NCI-H2196 (cell line): ENCODE measurements around the gene SLC47A2.

Source experiments
- DNase-seq: peaks from one replicate; lab custom pipeline; 2025; ENCODE audit not compliant: unreplicated experiment; lab: John Stamatoyannopoulos, UW

SLC47A2 gene

DNA sequence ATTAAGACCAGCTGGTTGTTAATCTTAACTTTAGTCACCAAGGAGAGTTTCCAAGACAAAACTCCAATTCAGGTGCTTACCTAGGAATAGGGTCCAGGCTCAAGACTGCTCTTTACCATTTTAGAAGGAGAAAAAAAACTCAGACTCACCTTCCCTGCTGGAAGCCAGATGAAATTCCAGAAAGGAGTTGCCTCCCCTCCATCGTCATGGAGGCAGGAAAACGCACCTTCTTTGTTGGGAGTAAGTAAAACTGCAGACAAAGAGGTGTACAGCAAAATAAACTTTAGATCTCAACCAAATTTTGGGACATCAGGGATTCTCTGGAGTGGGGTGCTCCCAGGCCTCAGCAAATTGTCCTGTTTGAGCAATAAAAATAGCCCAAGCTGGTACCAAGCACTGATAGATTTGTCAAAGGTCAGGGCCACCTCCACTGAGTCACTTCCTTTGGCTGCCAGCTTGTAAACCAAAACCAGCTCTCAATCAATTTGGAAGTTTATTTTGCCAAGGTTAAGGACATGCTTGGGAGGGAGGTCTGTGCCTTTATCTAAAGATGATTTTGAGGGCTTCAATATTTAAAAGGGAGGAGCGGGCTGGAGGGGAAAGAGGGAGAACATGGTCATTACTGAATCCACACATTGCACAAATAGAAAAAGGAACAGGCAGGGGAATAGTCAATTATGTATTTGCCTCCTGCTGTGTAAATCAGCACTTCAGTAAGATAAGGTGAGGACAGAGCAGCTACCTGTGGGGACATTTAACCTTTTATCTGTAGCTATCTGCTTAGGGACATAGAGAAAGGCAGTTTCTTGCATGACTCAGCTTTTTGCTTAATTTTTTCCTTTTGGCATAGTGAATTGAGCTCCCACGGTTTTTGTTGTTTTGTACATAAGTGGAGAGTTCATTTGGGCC lies 69.3 kb downstream of the SLC47A2 start:
- no peak for DNase-seq

DNA sequence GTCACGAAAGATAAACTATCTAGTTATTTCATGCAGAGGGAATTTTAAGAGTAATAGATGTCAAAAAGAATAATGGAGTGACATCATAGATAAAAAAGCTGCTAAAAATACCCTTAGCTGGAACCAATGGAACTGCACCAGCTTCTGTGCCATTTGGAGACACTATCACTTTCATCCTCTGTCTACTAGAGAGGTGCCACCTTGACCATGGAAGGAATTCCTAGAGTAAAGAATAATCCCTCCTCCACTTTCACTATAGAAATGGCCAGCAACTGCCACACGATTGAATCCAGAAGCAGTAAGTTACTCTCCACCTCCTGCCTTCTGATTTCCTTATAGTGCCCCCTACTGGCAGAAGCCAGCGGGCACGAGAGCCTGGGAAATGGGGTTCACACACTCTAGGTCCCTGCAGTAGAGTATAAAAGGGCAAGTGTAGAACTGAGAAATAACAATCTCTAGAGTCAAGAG lies 70.6 kb downstream of the SLC47A2 start:
- no peak for DNase-seq

DNA sequence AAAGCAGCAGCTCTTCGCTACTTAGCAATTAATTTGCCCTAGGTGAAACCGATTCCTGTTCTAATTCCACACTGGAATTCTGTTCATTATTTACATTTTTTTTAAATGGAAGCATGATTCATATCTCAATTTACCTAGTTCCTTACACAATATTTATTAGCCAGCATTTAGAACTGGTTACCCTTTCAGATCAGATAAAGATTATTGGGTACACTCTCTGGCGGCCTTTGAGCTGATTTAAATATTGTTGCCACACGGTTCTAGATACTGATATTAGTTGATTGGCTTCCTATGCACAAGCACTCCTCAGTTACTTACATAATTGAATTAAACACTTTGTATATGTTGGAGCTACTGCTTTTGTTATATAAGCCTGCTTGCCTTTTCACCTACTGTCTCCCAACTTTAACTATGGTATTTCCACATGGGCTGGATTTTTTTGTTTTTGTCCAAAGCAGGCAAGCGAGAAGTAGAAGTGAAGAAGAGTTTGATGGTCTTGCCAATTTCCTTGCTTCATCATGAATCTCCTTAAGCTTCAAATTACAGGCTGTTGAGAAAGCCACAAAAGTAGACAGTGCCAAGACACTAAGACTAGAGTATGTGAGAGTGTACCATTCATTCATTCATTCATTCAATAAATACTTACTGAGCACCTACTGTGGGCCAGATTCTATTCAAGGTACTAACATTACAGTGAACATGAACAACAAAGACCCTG lies 71.7 kb downstream of the SLC47A2 start:
- no peak for DNase-seq

DNA sequence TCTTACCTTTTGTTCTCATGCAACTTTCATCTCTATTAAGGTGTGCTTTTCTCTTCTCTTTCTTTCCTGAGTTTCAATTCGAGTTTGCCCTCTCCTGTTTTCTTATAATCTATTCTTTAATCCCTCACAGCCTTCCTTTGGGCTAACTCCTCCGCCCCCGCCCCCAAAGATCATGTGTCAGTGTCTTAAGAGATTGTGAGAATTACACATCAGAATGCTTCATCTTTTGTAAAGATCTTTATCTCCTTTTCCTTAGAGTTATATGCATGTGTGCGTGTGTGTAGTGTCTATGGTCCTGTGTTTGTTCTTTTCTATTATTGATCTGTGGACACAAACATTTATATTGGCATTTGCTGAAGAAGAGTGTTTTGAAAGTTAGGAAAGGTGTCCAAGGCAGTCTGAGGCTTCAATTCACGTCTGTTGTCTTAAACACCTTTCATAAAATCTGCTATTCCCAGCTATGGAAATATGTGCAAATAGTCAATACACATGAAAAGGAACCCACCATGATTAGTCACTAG lies 74.0 kb downstream of the SLC47A2 start:
- DNase-seq: no peak

DNA sequence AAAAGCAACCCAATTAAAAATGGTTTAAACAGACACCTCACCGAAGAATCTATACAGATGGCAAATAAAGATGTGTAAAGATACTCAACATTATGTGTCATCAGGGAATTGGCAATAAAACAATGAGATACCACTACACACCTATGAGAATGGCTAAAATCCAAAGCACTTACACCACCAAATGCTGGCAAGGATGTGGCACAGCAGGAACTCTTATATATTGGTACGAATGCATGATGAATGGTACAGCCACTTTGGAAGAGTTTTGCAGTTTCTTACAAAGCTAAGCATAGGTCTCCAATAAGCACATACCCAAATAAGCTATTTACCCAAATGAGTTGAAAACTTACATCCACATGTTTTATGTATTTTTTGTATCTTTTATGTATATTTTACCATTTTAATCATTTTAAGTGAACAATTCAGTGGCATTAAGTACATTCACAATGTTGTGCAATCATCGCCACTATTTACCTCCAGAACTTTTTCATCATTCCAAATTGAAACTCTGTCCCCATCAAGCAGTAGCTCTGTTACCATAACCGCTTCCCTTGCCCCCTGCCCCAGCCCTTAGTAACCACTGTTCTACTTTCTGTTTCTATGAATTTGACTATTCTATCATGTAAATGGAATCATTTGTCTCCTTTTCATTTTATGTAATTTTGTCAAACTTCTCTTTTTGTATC lies 74.6 kb downstream of the SLC47A2 start:
- no peak for DNase-seq

DNA sequence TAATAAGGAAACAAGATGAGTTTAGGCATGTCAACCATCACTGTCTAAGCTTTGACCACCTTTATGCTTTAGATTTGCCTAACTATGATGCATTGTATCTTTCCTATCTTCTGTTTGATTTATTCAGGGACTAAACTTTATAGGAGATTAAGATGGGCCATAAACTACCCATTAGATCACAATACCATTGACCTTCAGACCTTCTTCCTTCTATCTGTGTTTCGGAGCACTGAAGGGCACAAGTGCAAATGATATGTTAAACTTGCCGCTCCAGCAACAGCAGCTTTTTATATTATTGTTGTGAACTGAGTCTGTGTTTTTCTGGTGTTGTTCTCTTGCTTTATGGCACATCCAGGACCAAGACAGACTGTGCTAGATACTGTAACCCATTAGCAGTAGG lies 84.5 kb downstream of the SLC47A2 start:
- no peak for DNase-seq

DNA sequence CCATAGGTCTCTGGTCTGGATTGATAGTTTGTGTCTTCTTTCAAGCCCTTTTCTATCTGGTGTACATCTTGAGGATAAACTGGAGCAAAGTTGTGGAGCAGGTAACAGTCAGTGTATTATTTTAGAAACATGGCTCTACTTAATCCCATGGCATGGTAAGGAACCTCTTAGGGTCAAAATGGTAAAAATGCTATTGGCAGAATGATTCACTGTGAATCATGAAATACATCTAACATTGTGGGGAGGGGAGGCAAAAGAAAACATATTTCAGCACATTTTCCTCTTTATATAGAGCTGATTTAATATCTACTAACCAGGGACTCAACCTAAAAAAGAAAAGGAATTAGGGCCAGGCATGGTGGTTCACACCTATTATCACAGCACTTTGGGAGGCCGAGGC lies 85.7 kb downstream of the SLC47A2 start:
- no peak for DNase-seq

DNA sequence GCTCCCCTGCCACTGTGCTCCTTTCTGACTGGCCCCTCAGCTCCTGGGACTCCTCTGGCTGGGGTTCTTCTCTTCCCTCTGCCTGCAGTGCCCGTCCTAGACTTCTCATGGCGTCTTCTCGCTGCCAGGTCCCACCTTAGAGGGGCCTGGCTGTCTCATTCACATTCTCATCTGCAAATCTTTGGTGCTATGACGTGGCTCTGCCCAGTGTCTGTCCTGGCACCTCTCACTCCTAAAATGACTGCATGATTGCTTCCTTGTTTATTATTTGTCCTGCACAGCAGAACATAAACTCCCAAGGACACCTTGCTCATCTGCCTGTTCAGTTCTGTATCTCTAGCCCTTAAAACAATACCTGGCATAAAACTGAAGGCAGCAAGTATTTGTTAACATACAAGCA lies 86.3 kb downstream of the SLC47A2 start:
- no peak for DNase-seq

DNA sequence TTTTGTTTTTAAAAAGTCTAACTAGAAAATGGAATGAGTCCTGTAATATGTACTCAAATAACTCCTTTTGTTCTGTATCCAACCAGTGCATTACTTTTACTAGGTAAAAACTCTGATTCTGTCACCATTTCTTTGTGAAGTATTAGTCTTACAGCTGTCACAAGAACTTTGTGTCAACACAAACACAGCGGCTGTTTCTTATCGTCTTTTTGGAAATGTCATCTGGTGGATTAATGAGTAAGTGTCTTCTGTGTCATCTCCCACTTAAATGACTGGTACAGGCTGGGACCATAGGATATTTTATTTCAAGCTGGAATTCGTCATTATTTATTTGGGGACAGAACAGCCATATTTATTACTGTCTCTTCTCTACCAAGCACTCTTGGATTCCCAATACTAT lies 86.9 kb downstream of the SLC47A2 start:
- no peak for DNase-seq
